Measurements from ENCODE around the gene HSCB.
"Not testable (repeated sequence)": the region's sequence is repeated elsewhere in the genome, so short reads cannot be mapped to it uniquely, and the experiment has no call there.

The HSCB gene, protein sequence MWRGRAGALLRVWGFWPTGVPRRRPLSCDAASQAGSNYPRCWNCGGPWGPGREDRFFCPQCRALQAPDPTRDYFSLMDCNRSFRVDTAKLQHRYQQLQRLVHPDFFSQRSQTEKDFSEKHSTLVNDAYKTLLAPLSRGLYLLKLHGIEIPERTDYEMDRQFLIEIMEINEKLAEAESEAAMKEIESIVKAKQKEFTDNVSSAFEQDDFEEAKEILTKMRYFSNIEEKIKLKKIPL

GRCh38 chr22:28741785-28742561 lies at the start of gene HSCB, which contains the start of gene CHEK2:
Gene HSCB, plus strand, starts transcription at chr22:28742039. Its CDS starts 57 bp downstream, at chr22:28742096.
Gene CHEK2, minus strand, starts transcription at chr22:28741820. Its CDS starts 7,099 bp downstream, at chr22:28734721.
- peak; percentile 96 for DNase-seq (ENCODE audit: low read depth)

DNA sequence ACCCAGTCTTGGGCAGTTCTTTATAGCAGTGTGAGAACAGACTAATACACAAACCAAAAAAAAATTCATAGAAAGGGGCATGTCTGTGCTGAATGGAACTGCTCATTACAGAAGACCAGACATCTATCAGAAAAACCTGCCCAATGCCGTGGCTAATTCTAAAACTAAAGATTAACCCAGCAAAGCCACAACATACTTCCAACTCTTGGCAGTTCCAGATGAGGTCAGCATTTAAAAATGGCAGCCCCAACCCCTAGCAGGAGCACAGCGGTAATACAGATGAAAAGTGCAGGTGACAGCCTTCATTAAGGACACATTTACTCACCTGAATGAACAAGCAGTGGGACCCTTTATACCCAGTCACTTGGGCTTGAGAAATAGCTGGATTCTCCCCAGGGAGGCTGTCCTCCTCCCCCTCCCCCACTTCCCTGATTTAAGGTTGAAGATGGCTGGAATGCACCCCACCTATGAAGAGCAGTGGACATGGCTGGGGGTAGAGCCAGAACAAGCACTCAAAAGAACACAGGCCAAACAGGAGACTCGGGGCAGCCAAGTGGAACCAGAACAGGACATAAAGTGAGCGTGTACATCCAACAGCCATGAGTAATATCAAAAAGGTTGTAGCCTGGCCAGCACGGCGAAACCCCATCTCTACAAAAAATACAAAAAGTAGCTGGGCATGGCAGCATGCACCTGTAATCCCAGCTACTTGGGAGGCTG lies 48.6 kb upstream of the HSCB start:
- not testable (repeated sequence) for DNase-seq (ENCODE audit: low read depth)

GRCh38 chr22:28702891-28703290 lies 38.9 kb upstream of the HSCB start:
- no peak for DNase-seq (ENCODE audit: low read depth)

DNA sequence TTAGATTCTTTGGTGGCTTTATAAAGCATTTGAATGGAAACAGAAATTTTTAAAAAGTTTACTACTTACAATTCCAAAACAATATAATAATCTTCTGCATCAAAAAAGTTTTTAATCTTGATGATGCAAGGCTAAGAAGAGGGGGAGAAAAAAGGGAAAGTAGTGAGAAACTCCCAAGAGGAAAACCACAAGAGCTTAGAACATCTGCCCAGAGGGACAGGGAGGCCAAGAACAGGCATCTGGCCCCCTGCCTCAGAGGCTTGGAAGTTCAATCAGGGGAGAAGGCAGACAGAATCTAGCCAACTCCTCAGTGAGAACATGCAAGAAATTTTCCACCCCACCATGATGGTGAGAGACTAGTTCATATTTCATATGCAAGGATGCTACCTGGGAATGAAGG lies 38.4 kb upstream of the HSCB start:
- no peak for DNase-seq (ENCODE audit: low read depth)

DNA sequence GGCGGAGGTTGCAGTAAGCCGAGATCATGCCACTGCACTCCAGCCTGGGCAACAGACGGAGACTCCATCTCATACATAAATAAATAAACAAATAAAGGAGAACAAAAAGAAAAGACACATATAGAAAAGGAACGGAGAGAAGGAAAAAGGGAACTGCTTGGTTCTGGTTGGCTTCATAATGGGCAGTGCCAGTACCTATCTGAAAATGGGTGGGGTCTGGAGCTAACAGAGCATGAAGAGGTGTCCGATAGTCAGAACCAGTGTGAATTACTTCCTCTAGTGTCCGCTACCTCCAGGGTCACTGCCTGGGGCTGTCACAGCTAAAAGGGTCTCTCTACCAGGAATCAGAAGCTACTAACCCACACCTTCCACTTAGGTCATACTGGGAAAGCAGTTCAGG lies 35.0 kb upstream of the HSCB start:
- no peak for DNase-seq (ENCODE audit: low read depth)

DNA sequence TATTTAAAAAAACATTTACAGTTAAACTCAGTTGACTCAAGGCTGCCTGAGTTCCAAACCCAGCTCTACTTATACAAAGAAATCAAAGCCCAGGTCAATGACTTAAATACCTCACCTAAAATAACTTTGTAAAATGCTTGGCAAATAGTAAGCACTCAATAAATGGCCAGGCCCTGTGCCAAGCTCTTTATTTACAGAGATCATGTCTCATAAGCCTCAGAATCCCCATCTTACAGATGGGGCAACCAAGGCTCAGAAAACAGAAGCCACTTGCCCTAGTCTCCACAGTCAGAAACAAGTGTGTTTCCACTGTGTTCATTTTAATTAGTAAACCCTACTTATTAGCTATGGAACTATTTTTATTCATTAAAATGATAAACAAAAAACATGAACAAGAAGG lies 31.7 kb upstream of the HSCB start:
- DNase-seq (ENCODE audit: low read depth) = no peak

- DNase-seq (ENCODE audit: low read depth) = no peak
These were observed 31.2 kb upstream of the HSCB start for GRCh38 chr22:28710576-28711191.

- DNase-seq (ENCODE audit: low read depth) = no peak
These were observed 30.5 kb upstream of the HSCB start for GRCh38 chr22:28711341-28711740.

- no peak for DNase-seq (ENCODE audit: low read depth)
These were observed 29.7 kb upstream of the HSCB start for GRCh38 chr22:28711820-28712777.

DNA sequence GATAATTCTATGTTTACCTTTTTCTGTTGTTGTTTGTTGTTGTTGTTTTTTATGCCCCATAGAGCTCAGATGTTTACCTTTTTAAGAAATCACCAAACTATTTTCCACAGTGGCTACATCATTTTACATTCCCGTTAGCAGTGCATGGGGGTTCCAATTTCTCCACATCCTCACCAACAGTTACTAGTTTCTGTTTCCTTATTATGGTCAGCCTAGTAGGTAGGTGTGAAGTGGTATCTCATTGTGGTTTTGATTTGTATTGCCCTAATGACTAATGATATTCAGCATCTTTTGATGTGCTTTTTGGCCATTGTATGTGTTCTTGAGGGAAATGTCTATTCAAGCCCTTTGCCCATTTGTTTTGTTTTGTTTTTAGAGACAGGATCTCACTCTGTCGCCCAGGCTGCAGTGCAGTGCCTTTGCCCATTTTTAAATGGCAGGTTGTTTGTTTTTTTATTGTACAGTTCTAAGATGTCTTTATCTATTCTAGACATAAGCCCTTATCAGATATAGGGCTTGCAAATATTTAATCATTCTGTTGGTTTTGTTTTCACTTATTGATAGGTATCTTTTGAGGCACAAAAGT lies 27.7 kb upstream of the HSCB start:
- no peak for DNase-seq (ENCODE audit: low read depth)

- no peak for DNase-seq (ENCODE audit: low read depth)
These were observed 26.2 kb upstream of the HSCB start for GRCh38 chr22:28715611-28716010.

DNA sequence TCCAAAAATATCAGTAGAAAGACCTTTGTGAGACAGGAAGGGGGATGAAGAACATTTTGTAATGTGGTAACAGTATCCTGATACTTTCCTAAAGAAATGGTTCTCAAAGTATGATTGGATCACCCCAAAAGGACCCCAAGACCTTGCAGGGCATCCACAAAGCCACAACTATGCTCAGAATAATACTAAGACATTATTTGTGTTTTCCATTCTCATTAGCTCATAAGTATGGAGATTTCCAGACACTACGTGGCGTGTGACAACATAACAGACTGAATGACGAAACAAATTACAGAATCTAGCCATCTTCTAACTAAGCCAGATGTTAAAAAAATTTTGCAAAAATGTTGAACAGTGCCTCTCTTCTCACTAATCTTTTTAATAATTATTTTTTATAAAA lies 25.2 kb upstream of the HSCB start:
- DNase-seq (ENCODE audit: low read depth) = no peak

DNA sequence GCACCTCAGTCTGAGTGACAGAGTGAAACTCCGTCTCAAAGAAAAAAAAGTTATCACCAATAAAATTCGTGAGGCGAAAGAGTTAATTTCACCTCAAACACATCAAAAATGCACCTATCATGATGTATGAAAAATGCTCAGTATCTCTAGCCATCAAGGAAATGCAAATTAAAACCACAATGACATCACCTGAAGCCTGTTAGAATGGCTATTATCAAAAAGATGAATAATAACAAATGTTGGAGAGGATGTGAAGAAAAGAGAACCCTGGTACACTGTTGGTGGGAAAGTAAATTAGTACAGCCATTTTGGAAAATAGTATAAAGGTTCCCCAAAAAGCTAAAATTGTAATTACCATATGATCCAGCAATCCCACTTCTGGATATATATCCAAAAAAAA lies 23.8 kb upstream of the HSCB start:
- DNase-seq (ENCODE audit: low read depth) = no peak

DNA sequence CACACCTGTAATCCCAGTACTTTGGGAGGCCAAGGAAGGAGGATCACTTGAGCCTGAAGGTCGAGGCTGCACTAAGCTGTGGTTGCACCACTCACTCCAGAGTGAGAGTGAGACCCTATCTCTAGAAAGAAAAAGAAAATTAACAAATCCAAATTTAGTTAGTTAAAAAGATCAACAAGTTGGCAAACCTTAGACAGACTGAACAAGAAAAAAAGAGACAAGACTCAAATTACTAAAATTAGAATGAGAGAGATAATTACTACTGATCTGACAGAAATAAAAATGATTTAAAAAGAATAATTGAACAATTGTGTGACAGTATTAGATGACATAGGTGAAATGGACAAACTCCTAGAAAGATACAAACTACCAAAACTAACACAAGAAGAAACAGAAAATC lies 13.8 kb upstream of the HSCB start:
- DNase-seq (ENCODE audit: low read depth) = no peak

DNA sequence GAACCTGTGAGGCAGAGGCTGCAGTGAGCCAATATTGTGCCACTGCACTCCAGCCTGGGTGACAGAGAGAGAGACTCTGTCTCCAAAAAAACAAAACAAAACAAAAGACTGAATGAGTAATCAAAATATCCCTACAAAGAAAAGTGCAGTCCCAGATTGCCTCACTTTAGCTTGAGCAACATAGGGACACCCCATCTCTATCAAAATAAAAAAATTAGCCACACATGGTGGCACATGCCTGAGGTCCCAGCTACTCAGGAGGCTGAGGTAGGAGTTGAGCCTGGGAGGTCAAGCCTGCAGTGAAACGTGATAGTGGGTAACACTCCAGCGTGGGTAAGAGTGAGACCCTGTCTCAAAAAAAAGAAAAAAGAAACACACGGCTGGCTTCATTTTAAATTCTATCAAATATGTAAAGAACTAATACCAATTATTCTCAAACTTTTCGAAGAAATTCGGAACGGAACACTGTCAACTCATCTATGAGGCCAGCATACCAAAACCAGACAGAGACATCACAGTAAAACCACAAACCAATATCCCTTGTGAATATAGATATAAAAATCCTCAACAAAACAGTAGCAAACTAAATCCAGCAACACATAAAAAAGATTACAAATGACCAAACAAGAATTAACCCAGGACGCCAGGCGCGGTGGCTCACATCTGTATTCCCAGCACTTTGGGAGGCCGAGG lies 13.1 kb upstream of the HSCB start:
- no peak for DNase-seq (ENCODE audit: low read depth)

GRCh38 chr22:28730179-28730578 lies 11.7 kb upstream of the HSCB start:
- no peak for DNase-seq (ENCODE audit: low read depth)

DNA sequence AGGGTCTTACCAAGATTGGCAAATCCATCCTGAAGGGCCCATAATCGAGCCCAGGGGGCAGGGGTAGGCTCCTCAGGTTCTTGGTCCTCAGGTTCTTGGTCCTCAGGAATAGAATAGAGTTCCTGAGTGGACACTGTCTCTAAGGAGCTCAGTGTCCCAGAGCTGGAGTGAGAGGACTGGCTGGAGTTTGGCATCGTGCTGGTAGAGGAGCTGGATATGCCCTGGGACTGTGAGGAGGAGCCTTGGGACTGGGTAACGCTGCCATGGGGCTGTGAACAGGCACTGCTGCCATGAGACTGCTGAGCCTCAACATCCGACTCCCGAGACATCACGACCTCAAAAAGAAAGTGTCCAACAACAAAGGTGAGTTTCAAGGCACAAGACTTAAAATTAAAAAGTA lies 7.4 kb upstream of the HSCB start:
- DNase-seq (ENCODE audit: low read depth) = no peak

DNA sequence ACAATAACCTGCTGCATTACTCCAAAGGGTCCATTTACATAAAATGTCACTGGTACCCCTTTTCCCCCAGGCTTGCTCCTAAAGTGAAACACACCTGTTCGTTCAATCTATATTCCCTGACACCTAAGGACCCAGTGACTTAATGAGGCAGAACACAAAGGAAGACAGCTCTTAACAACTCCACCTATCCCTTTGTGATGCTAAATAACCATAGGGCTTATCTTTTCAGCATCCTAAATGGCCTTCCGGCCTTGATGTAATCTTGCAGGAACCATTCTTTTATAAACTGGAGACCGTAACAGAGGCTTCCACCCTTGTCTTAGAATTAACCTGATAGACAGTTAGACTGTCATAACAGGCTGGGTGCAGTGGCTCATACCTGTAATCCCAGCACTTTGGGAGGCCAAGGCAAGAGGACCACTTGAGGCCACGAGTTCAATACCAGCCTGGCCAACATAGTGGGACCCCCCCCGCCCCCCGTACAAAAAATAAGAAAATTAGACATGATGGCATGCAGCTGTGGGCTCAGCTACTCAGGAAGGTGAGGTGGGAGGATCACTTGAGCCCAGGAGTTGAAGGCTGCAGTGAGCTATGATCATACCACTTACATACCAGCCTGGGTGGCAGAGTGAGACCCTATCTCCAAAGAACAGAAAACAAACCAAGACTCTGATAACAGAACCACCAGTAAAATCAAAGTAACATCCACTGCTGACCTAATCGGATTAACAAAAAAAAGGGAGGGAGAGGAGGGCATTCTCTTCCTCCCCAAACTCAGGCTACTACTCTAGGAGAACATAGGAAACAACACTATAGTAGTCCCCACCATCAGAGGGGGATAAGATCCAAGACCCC lies 5.3 kb upstream of the HSCB start:
- DNase-seq (ENCODE audit: low read depth) = no peak

DNA sequence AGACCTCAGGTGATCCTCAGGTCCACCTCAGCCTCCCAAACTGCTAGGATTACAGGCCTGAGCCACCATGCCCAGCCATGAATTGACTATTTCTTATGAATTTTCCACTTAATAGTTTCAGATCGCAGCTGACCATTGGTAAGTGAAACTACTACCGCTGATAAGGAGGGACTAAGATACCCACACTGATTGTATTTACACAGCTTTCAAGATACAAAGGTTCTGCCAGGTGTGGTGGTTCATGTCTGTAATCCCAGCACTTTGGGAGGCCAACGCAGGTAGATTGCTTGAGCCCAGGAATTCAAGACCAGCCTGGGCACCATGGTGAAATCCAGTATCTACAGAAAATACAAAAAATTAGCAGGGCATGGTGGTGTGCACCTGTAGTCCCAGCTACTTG lies 4.1 kb upstream of the HSCB start:
- DNase-seq (ENCODE audit: low read depth) = no peak
